ENCODE data around the gene C6orf120. TPM values are rescaled to one million over a fixed set of nuclear protein-coding genes. Genes with fewer than 3 reads are reported as not detected.
A peak's percentile ranks its signal among the peaks of the same experiment; 100 is the strongest.

Gene C6orf120
- total and polyA plus RNA-seq, 9 of the 15 experiments (the other 6 are each of a cell fraction or from before 2014, with no cell fraction given) = 7.7 to 44.9 (median 34.8) TPM

- BruUV-seq (replicated peaks) = no TSS peak
- CTCF ChIA-PET (ENCODE audit: low intra/inter-chr PET ratio) = interaction anchor here (1.0 kb wide), 1 partner anchor 28 kb away, joined by 4 read pairs; no protein-coding TSS in a partner anchor
- peak overlapping the region; percentile 95 to 99 for H3K9ac ChIP-seq (ENCODE audit: insufficient read depth in 1 of 2, low read depth in 2 of 2, low read length in 2 of 2)
- peaks cover 19% of the 10 kb centered on the region; the same call in 2 of the 3 replicates for H3K36me3 ChIP-seq (ENCODE audit: control insufficient read depth, insufficient read depth, low read length)
- in situ Hi-C loops (cut with MboI) (no loop called here), intact Hi-C loops (cut with micrococcal nuclease) (no loop called here)
- peak in 1 of 4 experiments; percentile 36 for DNase-seq (ENCODE audit: extremely low read depth in 1 of 4, low spot score in 3 of 4)
- peak; percentile 8 for ATAC-seq
- FAIRE-seq = no peak
- POLR2A ChIA-PET = interaction anchor here (0.6 to 5.0 kb wide), 14 partner anchors 9 to 70 kb away, joined by 3 to 27 read pairs (median 6); no protein-coding TSS in a partner anchor
- peak overlapping the region; percentile 89 for H3K27ac ChIP-seq (ENCODE audit: extremely low read depth, low read depth, low read length)
- WGBS (ENCODE audit: insufficient coverage, low coverage, missing lambda C conversion rate) = 2% methylated on average over 19 of the region's 19 CpGs
- no peaks in the 10 kb centered on the region for H3K9me1 ChIP-seq (ENCODE audit: control insufficient read depth, insufficient read depth, low read length)
- peak overlapping the region; percentile 94 for H2AFZ ChIP-seq (ENCODE audit: low read depth, low read length)
- peaks cover 9 to 16% of the 10 kb centered on the region in 2 experiments for H3K4me1 ChIP-seq (replicated peaks in 1 of 2; ENCODE audit: control insufficient read depth in 2 of 2, insufficient read depth in 2 of 2, low read length in 2 of 2)
- peak overlapping the region; percentile 99 for H3K4me2 ChIP-seq (ENCODE audit: insufficient read depth, low read length)
- no peaks in the 10 kb centered on the region for H3K27me3 ChIP-seq (ENCODE audit: control insufficient read depth in 2 of 2, insufficient read depth in 2 of 2, low read length in 2 of 2)
- H4K20me1 ChIP-seq (replicated peaks; ENCODE audit: control insufficient read depth, insufficient read depth, low read length) = no peaks in the 10 kb centered on the region
- H3K4me3 ChIP-seq = peak overlapping the region; percentile 64
- no peaks in the 10 kb centered on the region for H3K9me3 ChIP-seq (replicated peaks; ENCODE audit: control insufficient read depth, insufficient read depth, low read depth, low read length)
- peaks cover 34% of the 10 kb centered on the region for H3K79me2 ChIP-seq (ENCODE audit: control insufficient read depth, insufficient read depth, low read length)
- TF ChIP-seq CUX1 (CRISPR knock-in tag; IDR thresholded peaks at IDR 0.05) (no peak), ZNF407 (IDR thresholded peaks at IDR 0.05; ENCODE audit: low read depth) (no peak), SMARCA5 (IDR thresholded peaks at IDR 0.05) (no peak), EGR1 (conservative IDR thresholded peaks at IDR 0.05) (no peak), HDAC6 (IDR thresholded peaks at IDR 0.05; ENCODE audit: low read depth, low read length) (no peak), MYNN (IDR thresholded peaks at IDR 0.05) (no peak), MYNN (CRISPR knock-in tag; IDR thresholded peaks at IDR 0.05) (no peak)
Observed at GRCh38 chr6:169752074-169752623, 50.2 kb downstream of the C6orf120 start.

All from K562 (cell line).